Aorta (tissue), 5 donors: Measurements from ENCODE around the gene PUM1. TPM values are rescaled to one million over a fixed set of nuclear protein-coding genes. Genes with fewer than 3 reads are reported as not detected.

Experiments used
- ATAC-seq: fragments of 200-7000 bp; cut with Tn5 transposase; one replicate; pipeline ENCODE4 v1.9.1; 2022; ENCODE audit warnings: moderate library complexity; ENCODE audit not compliant: low FRiP score
- DNase-seq, 2 donors: peaks; one replicate each; pipeline ENCODE4 v3.0.0-alpha.2; 2020
- H3K27ac ChIP-seq, 2 donors: one replicate each; pipeline ENCODE4 v1.5.1; 2013; ENCODE audit warnings: low read length in 2 of 2, mild to moderate bottlenecking in 2 of 2, moderate library complexity in 2 of 2, control low read depth in 1 of 2, inconsistent platforms in 1 of 2, low read depth in 1 of 2
- H3K27me3 ChIP-seq, 2 donors: one replicate each; pipeline ENCODE4 v1.6.1; 2013; ENCODE audit warnings: control low read depth in 1 of 2, low read length in 1 of 2, mild to moderate bottlenecking in 1 of 2, moderate library complexity in 1 of 2; ENCODE audit not compliant: insufficient read depth in 2 of 2, control insufficient read depth in 1 of 2
- H3K36me3 ChIP-seq, 2 donors: one replicate each; pipeline ENCODE4 v1.6.1; 2013; ENCODE audit warnings: control low read depth in 1 of 2, low read length in 1 of 2, mild to moderate bottlenecking in 1 of 2; ENCODE audit not compliant: insufficient read depth in 2 of 2, control insufficient read depth in 1 of 2
- H3K4me1 ChIP-seq, 2 donors: one replicate each; pipeline ENCODE4 v1.6.1; 2013; ENCODE audit warnings: low read length in 2 of 2, control low read depth in 1 of 2, mild to moderate bottlenecking in 1 of 2, moderate library complexity in 1 of 2; ENCODE audit not compliant: insufficient read depth in 2 of 2, control insufficient read depth in 1 of 2
- H3K4me3 ChIP-seq, 2 donors: one replicate each; pipeline ENCODE4 v1.5.1; 2013; ENCODE audit warnings: low read length in 2 of 2, control low read depth in 1 of 2, mild to moderate bottlenecking in 1 of 2
- H3K9me3 ChIP-seq: one replicate; pipeline ENCODE4 v1.6.1; 2013; ENCODE audit warnings: mild to moderate bottlenecking, low read length; ENCODE audit not compliant: control insufficient read depth
- WGBS, 2 donors: extraction: QIAGEN DNeasy Blood & Tissue Kit; methylation state at CpG; one replicate each; pipeline ENCODE4 v1.1.7; 2013; 5-methylcytosine and 5-hydroxymethylcytosine counted together
- intact Hi-C, 2 donors: fragments of 100-400 bp; cut with DNase I; formaldehyde crosslinking; loops; one replicate each; pipeline versions ENCODE4 v1.14.2 to v1.15.0; 2022
- polyA plus RNA-seq, 2 donors: library from polyadenylated mRNA; stranded (reverse); fragments of 200-250 nt; gene quantifications; one replicate each; pipeline ENCODE4 v1.2.3, GENCODE V29; 2013
- total RNA-seq, 2 donors: library from RNA; stranded (reverse); fragmentation: NEBNext Ultra II Directional; extraction: Animal tissue kit (Norgen Biotek cat#: 25700); gene quantifications; one replicate each; pipeline ENCODE4 v1.2.1, GENCODE V29; 2021
- donor health status: healthy with polysubstance abuse.
- donor health status: Bipolar disorder and iron deficiency.
- donor health status: DM: no; HTN: no; CAD: no.
- donor health status: DM: no; HTN: no; CAD: no.
- donor health status: DM: yes; HTN: yes; CAD: no.

PUM1 gene
- total and polyA plus RNA-seq, 4 donors = 13.1 to 120 (median 63.2) TPM

GRCh38 chr1:31010086-31010989 is 55.2 kb downstream of the PUM1 start:
- DNase-seq (no peak), ATAC-seq (no peak)
- Histone ChIP-seq H3K27ac (no peak overlapping the region), H3K36me3 (no peaks in the 10 kb centered on the region), H3K9me3 (no peaks in the 10 kb centered on the region), H3K4me3 (no peak overlapping the region), H3K4me1 (peaks cover 0 to 4% of the 10 kb centered on the region in 2 donors), H3K27me3 (no peaks in the 10 kb centered on the region)
- intact Hi-C loops = no loop called here
- 70 to 80% methylated on average over 6 of the region's 6 CpGs for WGBS, 2 donors

- H3K27ac ChIP-seq = no peak overlapping the region
- intact Hi-C loops = no loop called here
- H3K4me3 ChIP-seq = no peak overlapping the region
- 12 to 15% methylated on average over 2 of the region's 2 CpGs for WGBS, 2 donors
- no peaks in the 10 kb centered on the region for H3K27me3 ChIP-seq
- H3K9me3 ChIP-seq = no peaks in the 10 kb centered on the region
- DNase-seq (no peak), ATAC-seq (no peak)
- peaks cover 0 to 4% of the 10 kb centered on the region in 2 donors for H3K36me3 ChIP-seq
- H3K4me1 ChIP-seq = peaks cover 0 to 4% of the 10 kb centered on the region in 2 donors
Observed at GRCh38 chr1:31007462-31007991, 58.0 kb downstream of the PUM1 start.

GRCh38 chr1:31006747-31007146 is 58.8 kb downstream of the PUM1 start:
- Histone ChIP-seq H3K4me3 (no peak overlapping the region), H3K9me3 (no peaks in the 10 kb centered on the region), H3K27ac (no peak overlapping the region), H3K4me1 (peaks cover 0 to 4% of the 10 kb centered on the region in 2 donors), H3K27me3 (no peaks in the 10 kb centered on the region), H3K36me3 (peaks cover 0 to 4% of the 10 kb centered on the region in 2 donors)
- DNase-seq = no peak
- intact Hi-C loops = no loop called here
- no peak for ATAC-seq
- WGBS, 2 donors = 82 to 85% methylated on average over 2 of the region's 2 CpGs

- 88 to 90% methylated on average over 6 of the region's 6 CpGs for WGBS, 2 donors
Observed at GRCh38 chr1:31005617-31006166, 59.8 kb downstream of the PUM1 start.

GRCh38 chr1:31005198-31005597 is 60.3 kb downstream of the PUM1 start:
- DNase-seq (no peak), ATAC-seq (no peak)
- intact Hi-C loops = no loop called here
- WGBS, 2 donors = 80 to 85% methylated on average over 3 of the region's 3 CpGs
- no peaks in the 10 kb centered on the region for H3K9me3 ChIP-seq
- no peak overlapping the region for H3K4me3 ChIP-seq
- no peak overlapping the region for H3K27ac ChIP-seq
- H3K36me3 ChIP-seq = peaks cover 0 to 4% of the 10 kb centered on the region in 2 donors
- H3K4me1 ChIP-seq = peaks cover 0 to 1% of the 10 kb centered on the region in 2 donors
- H3K27me3 ChIP-seq = no peaks in the 10 kb centered on the region

More at GRCh38 chr1:31005617-31006166, 59.8 kb downstream of the PUM1 start:
- Histone ChIP-seq H3K4me3 (no peak overlapping the region), H3K27me3 (no peaks in the 10 kb centered on the region), H3K27ac (no peak overlapping the region), H3K36me3 (peaks cover 0 to 4% of the 10 kb centered on the region in 2 donors), H3K9me3 (no peaks in the 10 kb centered on the region), H3K4me1 (peaks cover 0 to 4% of the 10 kb centered on the region in 2 donors)
- ATAC-seq = no peak
- intact Hi-C loops = no loop called here
- no peak for DNase-seq

- DNase-seq (no peak), ATAC-seq (no peak)
- H3K36me3 ChIP-seq = peaks cover 0 to 4% of the 10 kb centered on the region in 2 donors
- no peaks in the 10 kb centered on the region for H3K9me3 ChIP-seq
- intact Hi-C loops = no loop called here
- no peak overlapping the region for H3K27ac ChIP-seq
- H3K4me3 ChIP-seq = no peak overlapping the region
- H3K4me1 ChIP-seq = no peaks in the 10 kb centered on the region
- H3K27me3 ChIP-seq = no peaks in the 10 kb centered on the region
Observed at GRCh38 chr1:31004231-31004621, 61.3 kb downstream of the PUM1 start.

- DNase-seq = no peak
- WGBS, 2 donors = 83% methylated on average over 6 of the region's 6 CpGs
- Histone ChIP-seq H3K27me3 (no peaks in the 10 kb centered on the region), H3K9me3 (no peaks in the 10 kb centered on the region), H3K36me3 (peaks cover 0 to 4% of the 10 kb centered on the region in 2 donors), H3K4me3 (no peak overlapping the region), H3K4me1 (no peaks in the 10 kb centered on the region), H3K27ac (no peak overlapping the region)
- no peak for ATAC-seq
- intact Hi-C loops = no loop called here
Observed at GRCh38 chr1:31003613-31004230, 61.8 kb downstream of the PUM1 start.

- ATAC-seq (no peak), DNase-seq (no peak)
- no peak overlapping the region for H3K27ac ChIP-seq
- 85 to 90% methylated on average over 2 of the region's 2 CpGs for WGBS, 2 donors
- intact Hi-C loops = no loop called here
- no peak overlapping the region for H3K4me3 ChIP-seq
- peaks cover 0 to 5% of the 10 kb centered on the region in 2 donors for H3K36me3 ChIP-seq
- H3K4me1 ChIP-seq = no peaks in the 10 kb centered on the region
- H3K27me3 ChIP-seq = no peaks in the 10 kb centered on the region
- no peaks in the 10 kb centered on the region for H3K9me3 ChIP-seq
Observed at GRCh38 chr1:31000301-31000700, 65.2 kb downstream of the PUM1 start.
